Natural killer cell (primary cell): ENCODE data around the gene GGT6. TPM values are rescaled to one million over a fixed set of nuclear protein-coding genes. Genes with fewer than 3 reads are reported as not detected.

ENCODE experiments used
- ATAC-seq, 3 donors: fragments of 150-1000 bp in 2 of 3; fragments of 200-7000 bp in 1 of 3; cut with Tn5 transposase; 1 replicate in 1 of 3; 2 replicates in 2 of 3; pipeline ENCODE4 v1.10.0; 2021; ENCODE audit warnings: mild to moderate bottlenecking in 2 of 3, moderate library complexity in 2 of 3
- DNase-seq, 2 donors: peaks; one replicate each; pipeline versions ENCODE4 v3.0.0 to v3.0.0-alpha.2; 2013 to 2021; ENCODE audit warnings: mixed read lengths in 1 of 2
- H3K27ac ChIP-seq: one replicate; pipeline ENCODE4 v1.5.1; 2013; ENCODE audit warnings: mild to moderate bottlenecking, low read length
- H3K27me3 ChIP-seq: one replicate; pipeline ENCODE4 v1.6.1; 2013; ENCODE audit warnings: low read length; ENCODE audit not compliant: control insufficient read depth, insufficient read depth
- H3K36me3 ChIP-seq: one replicate; pipeline ENCODE4 v1.6.1; 2013; ENCODE audit warnings: low read length; ENCODE audit not compliant: control insufficient read depth, insufficient read depth
- H3K4me1 ChIP-seq: one replicate; pipeline ENCODE4 v1.6.1; 2013; ENCODE audit warnings: low read length; ENCODE audit not compliant: control insufficient read depth, insufficient read depth
- H3K4me3 ChIP-seq: one replicate; pipeline ENCODE4 v1.5.1; 2013; ENCODE audit warnings: low read length
- H3K9me3 ChIP-seq: one replicate; pipeline ENCODE4 v1.6.1; 2013; ENCODE audit warnings: low read length; ENCODE audit not compliant: control insufficient read depth, insufficient read depth
- H3K27ac Mint-ChIP-seq, 2 donors: one replicate each; pipeline ENCODE4 v1.8.0; 2022; ENCODE audit warnings: mild to moderate bottlenecking in 2 of 2, mixed read lengths in 2 of 2, moderate library complexity in 1 of 2
- H3K27me3 Mint-ChIP-seq, 2 donors: one replicate each; pipeline ENCODE4 v1.8.0; 2022; ENCODE audit warnings: low read depth in 2 of 2, mixed read lengths in 2 of 2
- H3K36me3 Mint-ChIP-seq: one replicate; pipeline ENCODE4 v1.8.0; 2022; ENCODE audit warnings: mixed read lengths
- H3K4me1 Mint-ChIP-seq, 2 donors: one replicate each; pipeline ENCODE4 v1.8.0; 2022; ENCODE audit warnings: mixed read lengths in 2 of 2
- H3K4me3 Mint-ChIP-seq: one replicate; pipeline ENCODE4 v1.8.0; 2022; ENCODE audit warnings: mild to moderate bottlenecking, moderate library complexity, mixed read lengths
- H3K9me3 Mint-ChIP-seq, 2 donors: one replicate each; pipeline ENCODE4 v1.8.0; 2022; ENCODE audit warnings: mixed read lengths in 2 of 2
- CTCF ChIP-seq: fragments of 200-600 bp; IDR thresholded peaks from one replicate; pipeline ENCODE4 v1.8.0; 2022; ENCODE audit warnings: antibody characterized with exemption
- whole genome bisulfite sequencing: methylation state at CpG from one replicate; pipeline ENCODE4 v1.1.7; 2013; ENCODE audit warnings: missing lambda C conversion rate; ENCODE audit not compliant: insufficient coverage; 5-methylcytosine and 5-hydroxymethylcytosine counted together
- intact Hi-C: fragments of 100-400 bp; cut with micrococcal nuclease; formaldehyde crosslinking; loops from one replicate; pipeline ENCODE4 v1.14.2; 2022
- total RNA-seq, 4 donors: library from RNA; stranded (reverse); fragments of 120-200 nt in 1 of 4; gene quantifications; one replicate each; pipeline versions ENCODE4 v1.2.3 to v1.2.4, GENCODE V29; 2013 to 2022

The GGT6 gene
- total RNA-seq, 3 donors from 2014 or later (not counting 1 experiment from before 2014, with no cell fraction given) = not detected

GRCh38 chr17:4536259-4536741, 24.1 kb downstream of the GGT6 start:
- intact Hi-C loops = no loop called here
- H3K36me3 ChIP-seq = peaks cover 23% of the 10 kb centered on the region
- peaks cover 8% of the 10 kb centered on the region for H3K4me1 ChIP-seq
- 79% methylated on average over 19 of the region's 19 CpGs for WGBS
- ATAC-seq = no peak
- Mint-ChIP-seq H3K36me3 (no peaks in the 10 kb centered on the region), H3K4me3 (no peak overlapping the region), H3K27ac (no peak overlapping the region), H3K9me3 (no peaks in the 10 kb centered on the region), H3K4me1 (peaks cover 0 to 10% of the 10 kb centered on the region in 2 donors), H3K27me3 (peaks cover 0 to 10% of the 10 kb centered on the region in 2 donors)
- H3K4me3 ChIP-seq = no peak overlapping the region
- TF ChIP-seq CTCF = no peak
- H3K9me3 ChIP-seq = no peaks in the 10 kb centered on the region
- H3K27ac ChIP-seq = no peak overlapping the region
- DNase-seq = no peak
- no peaks in the 10 kb centered on the region for H3K27me3 ChIP-seq

- no peak overlapping the region for H3K4me3 ChIP-seq
- no peak for DNase-seq
- Mint-ChIP-seq H3K4me3 (no peak overlapping the region), H3K4me1 (peaks cover 0 to 10% of the 10 kb centered on the region in 2 donors), H3K27me3 (peaks cover 0 to 10% of the 10 kb centered on the region in 2 donors), H3K27ac (no peak overlapping the region), H3K9me3 (no peaks in the 10 kb centered on the region), H3K36me3 (no peaks in the 10 kb centered on the region)
- ATAC-seq = no peak
- no peak for TF ChIP-seq CTCF
- no peaks in the 10 kb centered on the region for H3K9me3 ChIP-seq
- intact Hi-C loops = no loop called here
- peaks cover 19% of the 10 kb centered on the region for H3K36me3 ChIP-seq
- no peaks in the 10 kb centered on the region for H3K27me3 ChIP-seq
- H3K4me1 ChIP-seq = peaks cover 8% of the 10 kb centered on the region
- H3K27ac ChIP-seq = no peak overlapping the region
- WGBS = 88% methylated on average over 19 of the region's 19 CpGs
Observed at GRCh38 chr17:4535667-4536258, 24.6 kb downstream of the GGT6 start.

GRCh38 chr17:4534928-4535666, 25.3 kb downstream of the GGT6 start:
- no peak overlapping the region for H3K4me3 Mint-ChIP-seq
- H3K4me1 ChIP-seq = peaks cover 8% of the 10 kb centered on the region
- H3K27ac ChIP-seq = no peak overlapping the region
- H3K4me1 Mint-ChIP-seq = peaks cover 0 to 10% of the 10 kb centered on the region in 2 donors
- intact Hi-C loops = no loop called here
- H3K9me3 Mint-ChIP-seq = no peaks in the 10 kb centered on the region
- ATAC-seq (no peak), DNase-seq (no peak)
- H3K36me3 ChIP-seq = peaks cover 13% of the 10 kb centered on the region
- 86% methylated on average over 27 of the region's 27 CpGs for WGBS
- no peaks in the 10 kb centered on the region for H3K27me3 ChIP-seq
- no peak overlapping the region for H3K27ac Mint-ChIP-seq
- no peaks in the 10 kb centered on the region for H3K36me3 Mint-ChIP-seq
- no peaks in the 10 kb centered on the region for H3K9me3 ChIP-seq
- peaks cover 0 to 10% of the 10 kb centered on the region in 2 donors for H3K27me3 Mint-ChIP-seq
- no peak for TF ChIP-seq CTCF
- no peak overlapping the region for H3K4me3 ChIP-seq
